Breast epithelium (tissue), 3 donors: Measurements from ENCODE around the gene UGT1A7.

Experiments used
- POLR2A ChIP-seq: fragments of 450-650 bp; IDR thresholded peaks from one replicate; pipeline ENCODE4 v1.6.1; 2016; ENCODE audit warnings: antibody characterized with exemption, mild to moderate bottlenecking, moderate library complexity
- POLR2AphosphoS5 ChIP-seq, 3 donors: sonication (generic); formaldehyde crosslinking; IDR thresholded peaks; one replicate each; pipeline ENCODE4 v1.6.1; 2017; ENCODE audit warnings: antibody characterized with exemption in 3 of 3
- TF ChIP-seq, protein P1 (sequence below), 3 donors: fragments of 450-650 bp; IDR thresholded peaks; one replicate each; pipeline ENCODE4 v1.5.1; 2016 to 2017; ENCODE audit warnings: antibody characterized with exemption in 3 of 3, mild to moderate bottlenecking in 3 of 3, moderate library complexity in 3 of 3

DNA sequence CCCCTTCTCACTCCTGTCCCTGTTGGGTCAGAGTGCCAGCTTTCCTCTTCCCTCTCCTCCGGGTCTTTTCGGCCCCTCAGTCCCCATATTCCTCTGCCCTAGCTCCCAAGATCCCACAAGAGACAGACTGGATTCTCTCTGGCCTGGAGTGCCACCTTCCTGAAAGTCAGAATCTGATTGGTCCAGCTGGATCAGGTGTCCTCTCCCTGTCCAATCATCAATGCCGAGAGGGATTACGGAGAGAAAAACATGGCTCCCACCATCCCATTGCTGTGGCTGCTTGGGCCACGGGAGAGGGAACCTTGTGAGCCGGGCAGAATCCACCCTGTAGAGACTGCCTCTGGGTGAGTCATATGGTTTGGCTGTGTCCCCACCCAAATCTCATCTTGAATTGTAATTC is 93.7 kb downstream of the UGT1A7 start:
- TF ChIP-seq, protein P1, sequence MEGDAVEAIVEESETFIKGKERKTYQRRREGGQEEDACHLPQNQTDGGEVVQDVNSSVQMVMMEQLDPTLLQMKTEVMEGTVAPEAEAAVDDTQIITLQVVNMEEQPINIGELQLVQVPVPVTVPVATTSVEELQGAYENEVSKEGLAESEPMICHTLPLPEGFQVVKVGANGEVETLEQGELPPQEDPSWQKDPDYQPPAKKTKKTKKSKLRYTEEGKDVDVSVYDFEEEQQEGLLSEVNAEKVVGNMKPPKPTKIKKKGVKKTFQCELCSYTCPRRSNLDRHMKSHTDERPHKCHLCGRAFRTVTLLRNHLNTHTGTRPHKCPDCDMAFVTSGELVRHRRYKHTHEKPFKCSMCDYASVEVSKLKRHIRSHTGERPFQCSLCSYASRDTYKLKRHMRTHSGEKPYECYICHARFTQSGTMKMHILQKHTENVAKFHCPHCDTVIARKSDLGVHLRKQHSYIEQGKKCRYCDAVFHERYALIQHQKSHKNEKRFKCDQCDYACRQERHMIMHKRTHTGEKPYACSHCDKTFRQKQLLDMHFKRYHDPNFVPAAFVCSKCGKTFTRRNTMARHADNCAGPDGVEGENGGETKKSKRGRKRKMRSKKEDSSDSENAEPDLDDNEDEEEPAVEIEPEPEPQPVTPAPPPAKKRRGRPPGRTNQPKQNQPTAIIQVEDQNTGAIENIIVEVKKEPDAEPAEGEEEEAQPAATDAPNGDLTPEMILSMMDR (IDR thresholded peaks at IDR 0.05): no peak
- TF ChIP-seq POLR2A (no peak), POLR2AphosphoS5 (IDR thresholded peaks at IDR 0.05) (no peak)
